Cardiac fibroblast (primary cell): Measurements from ENCODE around the gene ARNT2.
A peak's percentile ranks its signal among the peaks of the same experiment; 100 is the strongest.

ENCODE experiments used
- DNase-seq, 2 donors: peaks; one replicate each; pipeline versions ENCODE4 v3.0.0 to v3.0.0-alpha.2; 2010; ENCODE audit warnings: low read depth in 2 of 2
- H3K4me3 ChIP-seq, 2 donors: replicated peaks in 1 of 2; 1 replicate in 1 of 2; 2 replicates in 1 of 2; pipeline ENCODE4 v1.5.1; 2011; ENCODE audit warnings: low read depth in 2 of 2, low read length in 2 of 2, mild to moderate bottlenecking in 2 of 2, moderate library complexity in 1 of 2
- CTCF ChIP-seq: IDR thresholded peaks from one replicate; pipeline ENCODE4 v1.5.1; 2011; ENCODE audit warnings: low read depth, mild to moderate bottlenecking, low read length, inconsistent platforms

Gene ARNT2

GRCh38 chr15:80476036-80476435, 71.9 kb downstream of the ARNT2 start:
- no peak for TF ChIP-seq CTCF
- no peak overlapping the region for H3K4me3 ChIP-seq
- DNase-seq, result peak in 1 of 2 donors; percentile 64

GRCh38 chr15:80478075-80478474, 73.9 kb downstream of the ARNT2 start:
- no peak for TF ChIP-seq CTCF
- DNase-seq, result peak; percentile 58 to 64
- no peak overlapping the region for H3K4me3 ChIP-seq

GRCh38 chr15:80479191-80479590, 75.0 kb downstream of the ARNT2 start:
- no peak for DNase-seq
- TF ChIP-seq CTCF, result no peak
- no peak overlapping the region for H3K4me3 ChIP-seq

- peak; percentile 51 to 89 for DNase-seq
- TF ChIP-seq CTCF, result no peak
- H3K4me3 ChIP-seq, result no peak overlapping the region
These were observed 76.1 kb downstream of the ARNT2 start for GRCh38 chr15:80480171-80480811.

- DNase-seq, result peak; percentile 94 to 97
- H3K4me3 ChIP-seq, result no peak overlapping the region
- TF ChIP-seq CTCF, result no peak
These were observed 76.7 kb downstream of the ARNT2 start for GRCh38 chr15:80480909-80481308.

GRCh38 chr15:80482696-80483095, 78.5 kb downstream of the ARNT2 start:
- TF ChIP-seq CTCF, result no peak
- H3K4me3 ChIP-seq, result no peak overlapping the region
- DNase-seq, result peak; percentile 34 to 36

GRCh38 chr15:80483725-80484161, 79.6 kb downstream of the ARNT2 start:
- no peak for TF ChIP-seq CTCF
- DNase-seq, result peak in 1 of 2 donors; percentile 68
- H3K4me3 ChIP-seq, result no peak overlapping the region
